Measurements from ENCODE around the gene CMSS1.
A peak's percentile ranks its signal among the peaks of the same experiment; 100 is the strongest.

The CMSS1 gene

GRCh38 chr3:99884484-99884883 lies 66.8 kb downstream of the CMSS1 start:
- no peak overlapping the region for H3K4me3 Mint-ChIP-seq
- H3K4me1 Mint-ChIP-seq (ENCODE audit: low read depth): peaks cover 21% of the 10 kb centered on the region
- no peaks in the 10 kb centered on the region for H3K27me3 Mint-ChIP-seq
- H3K9me3 Mint-ChIP-seq: no peaks in the 10 kb centered on the region
- H3K36me3 Mint-ChIP-seq (ENCODE audit: low read depth): peaks cover 14% of the 10 kb centered on the region
- no peak overlapping the region for H3K27ac Mint-ChIP-seq

- Mint-ChIP-seq H3K27ac (no peak overlapping the region), H3K36me3 (ENCODE audit: low read depth) (peaks cover 14% of the 10 kb centered on the region), H3K9me3 (peaks cover 2% of the 10 kb centered on the region), H3K27me3 (no peaks in the 10 kb centered on the region), H3K4me3 (no peak overlapping the region), H3K4me1 (ENCODE audit: low read depth) (peaks cover 21% of the 10 kb centered on the region)
These were observed 67.4 kb downstream of the CMSS1 start for GRCh38 chr3:99885085-99885484.

- Mint-ChIP-seq H3K27ac (no peak overlapping the region), H3K9me3 (peaks cover 4% of the 10 kb centered on the region), H3K4me1 (ENCODE audit: low read depth) (peaks cover 21% of the 10 kb centered on the region), H3K4me3 (no peak overlapping the region), H3K36me3 (ENCODE audit: low read depth) (peaks cover 14% of the 10 kb centered on the region), H3K27me3 (no peaks in the 10 kb centered on the region)
These were observed 68.2 kb downstream of the CMSS1 start for GRCh38 chr3:99885851-99886250.

DNA sequence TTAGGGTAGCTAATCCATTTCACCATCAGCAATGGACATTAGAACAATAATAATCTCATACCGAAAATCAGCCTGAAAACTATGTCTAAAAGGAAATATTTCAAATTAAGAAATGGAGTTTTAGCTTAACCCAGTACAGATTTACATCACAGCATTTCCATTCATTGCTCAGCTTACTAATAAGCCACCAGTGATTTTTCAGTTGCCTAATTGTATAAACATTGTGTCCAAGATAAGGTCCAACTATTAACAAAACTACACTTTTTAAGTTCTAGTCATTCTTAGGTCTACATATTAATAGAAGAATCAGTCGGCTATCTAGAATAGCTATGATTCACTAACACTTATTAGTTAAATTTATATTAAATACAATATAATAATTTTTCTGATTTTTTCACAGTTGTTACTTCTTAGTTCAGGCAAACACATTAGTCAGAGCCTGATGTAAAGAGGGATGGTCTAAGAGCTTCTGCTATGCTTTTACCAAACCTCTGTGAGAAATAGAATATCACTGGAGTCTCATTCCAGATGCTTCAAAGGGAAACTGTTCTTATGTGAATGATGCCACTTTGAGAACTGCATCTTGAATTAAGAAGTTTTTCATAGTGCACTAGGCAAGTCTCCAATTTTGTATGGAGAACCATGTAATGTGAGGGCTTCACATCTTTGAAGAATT lies 74.1 kb downstream of the CMSS1 start:
- peaks cover 18% of the 10 kb centered on the region for H3K4me1 Mint-ChIP-seq (ENCODE audit: low read depth)
- no peak overlapping the region for H3K27ac Mint-ChIP-seq
- peaks cover 6% of the 10 kb centered on the region for H3K9me3 Mint-ChIP-seq
- H3K4me3 Mint-ChIP-seq: no peak overlapping the region
- H3K36me3 Mint-ChIP-seq (ENCODE audit: low read depth): peaks cover 9% of the 10 kb centered on the region
- H3K27me3 Mint-ChIP-seq: no peaks in the 10 kb centered on the region

DNA sequence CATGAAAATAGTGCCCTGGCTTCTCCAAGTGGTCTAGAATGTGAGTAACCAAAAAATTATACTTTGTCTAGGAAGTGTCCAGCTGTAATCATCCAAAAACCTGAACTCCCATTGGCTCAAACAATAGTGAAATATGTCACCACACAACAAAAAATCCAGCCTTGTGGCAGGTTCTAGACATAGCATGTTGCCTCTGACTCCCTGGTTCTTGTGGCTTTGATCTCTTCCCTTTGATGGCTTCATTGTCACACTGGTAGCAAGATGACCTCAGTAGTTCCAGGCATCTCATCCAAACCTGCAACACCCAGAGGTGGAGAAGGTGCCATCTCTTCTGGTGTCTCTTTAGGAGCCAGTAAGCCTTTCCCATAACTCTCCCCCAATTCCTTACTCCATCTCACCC lies 74.7 kb downstream of the CMSS1 start:
- no peak overlapping the region for H3K27ac Mint-ChIP-seq
- no peaks in the 10 kb centered on the region for H3K27me3 Mint-ChIP-seq
- H3K4me3 Mint-ChIP-seq: no peak overlapping the region
- H3K36me3 Mint-ChIP-seq (ENCODE audit: low read depth): peaks cover 6% of the 10 kb centered on the region
- peaks cover 18% of the 10 kb centered on the region for H3K4me1 Mint-ChIP-seq (ENCODE audit: low read depth)
- peaks cover 6% of the 10 kb centered on the region for H3K9me3 Mint-ChIP-seq

GRCh38 chr3:99895131-99895696 lies 77.6 kb downstream of the CMSS1 start:
- no peak overlapping the region for H3K4me3 Mint-ChIP-seq

GRCh38 chr3:99895703-99896441 lies 78.2 kb downstream of the CMSS1 start:
- peaks cover 11% of the 10 kb centered on the region for H3K36me3 Mint-ChIP-seq (ENCODE audit: low read depth)
- H3K4me3 Mint-ChIP-seq: no peak overlapping the region
- no peaks in the 10 kb centered on the region for H3K27me3 Mint-ChIP-seq
- H3K4me1 Mint-ChIP-seq (ENCODE audit: low read depth): peaks cover 18% of the 10 kb centered on the region
- peaks cover 3% of the 10 kb centered on the region for H3K9me3 Mint-ChIP-seq
- H3K27ac Mint-ChIP-seq: peak overlapping the region; percentile 43

More at GRCh38 chr3:99895131-99895696, 77.6 kb downstream of the CMSS1 start:
- Mint-ChIP-seq H3K27me3 (no peaks in the 10 kb centered on the region), H3K9me3 (peaks cover 3% of the 10 kb centered on the region), H3K36me3 (ENCODE audit: low read depth) (peaks cover 11% of the 10 kb centered on the region), H3K4me1 (ENCODE audit: low read depth) (peaks cover 18% of the 10 kb centered on the region), H3K27ac (no peak overlapping the region)

DNA sequence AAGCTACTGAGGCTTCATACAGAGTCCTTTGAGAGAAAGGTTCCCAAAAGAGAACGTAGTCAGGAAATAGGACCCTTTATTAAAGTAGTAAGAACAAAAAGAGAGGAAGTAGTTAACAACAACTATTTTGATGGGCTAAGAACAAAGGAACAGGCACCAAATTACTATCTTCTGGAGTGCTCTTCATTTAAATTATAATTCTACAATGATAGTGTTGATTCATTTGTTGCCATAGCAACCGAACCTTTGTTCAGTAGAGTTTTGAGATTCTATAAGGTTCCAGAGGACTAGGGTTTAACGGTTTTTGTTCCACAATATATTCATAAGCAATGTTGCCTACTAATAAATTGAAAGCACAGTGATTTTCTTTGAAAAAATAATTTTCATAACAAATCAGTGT lies 78.8 kb downstream of the CMSS1 start:
- Mint-ChIP-seq H3K27ac (peak overlapping the region; percentile 43), H3K4me3 (no peak overlapping the region), H3K36me3 (ENCODE audit: low read depth) (peaks cover 11% of the 10 kb centered on the region), H3K4me1 (ENCODE audit: low read depth) (peaks cover 21% of the 10 kb centered on the region), H3K27me3 (no peaks in the 10 kb centered on the region), H3K9me3 (peaks cover 3% of the 10 kb centered on the region)

- H3K27me3 Mint-ChIP-seq: no peaks in the 10 kb centered on the region
- H3K4me1 Mint-ChIP-seq (ENCODE audit: low read depth): peaks cover 31% of the 10 kb centered on the region
- H3K27ac Mint-ChIP-seq: no peak overlapping the region
- H3K4me3 Mint-ChIP-seq: no peak overlapping the region
- H3K9me3 Mint-ChIP-seq: peaks cover 3% of the 10 kb centered on the region
- peaks cover 5% of the 10 kb centered on the region for H3K36me3 Mint-ChIP-seq (ENCODE audit: low read depth)
These were observed 81.9 kb downstream of the CMSS1 start for GRCh38 chr3:99899603-99900002.

- H3K4me1 Mint-ChIP-seq (ENCODE audit: low read depth): peaks cover 26% of the 10 kb centered on the region
- peaks cover 5% of the 10 kb centered on the region for H3K36me3 Mint-ChIP-seq (ENCODE audit: low read depth)
- peaks cover 3% of the 10 kb centered on the region for H3K9me3 Mint-ChIP-seq
- no peak overlapping the region for H3K4me3 Mint-ChIP-seq
- H3K27me3 Mint-ChIP-seq: no peaks in the 10 kb centered on the region
- no peak overlapping the region for H3K27ac Mint-ChIP-seq
These were observed 82.6 kb downstream of the CMSS1 start for GRCh38 chr3:99900248-99900647.

GRCh38 chr3:99901200-99901926 lies 83.7 kb downstream of the CMSS1 start:
- peaks cover under 1% of the 10 kb centered on the region for H3K9me3 Mint-ChIP-seq
- H3K27ac Mint-ChIP-seq: no peak overlapping the region
- H3K4me1 Mint-ChIP-seq (ENCODE audit: low read depth): peaks cover 15% of the 10 kb centered on the region
- peaks cover 5% of the 10 kb centered on the region for H3K36me3 Mint-ChIP-seq (ENCODE audit: low read depth)
- H3K4me3 Mint-ChIP-seq: no peak overlapping the region
- H3K27me3 Mint-ChIP-seq: no peaks in the 10 kb centered on the region

GRCh38 chr3:99902091-99902490 lies 84.4 kb downstream of the CMSS1 start:
- H3K27me3 Mint-ChIP-seq: no peaks in the 10 kb centered on the region

DNA sequence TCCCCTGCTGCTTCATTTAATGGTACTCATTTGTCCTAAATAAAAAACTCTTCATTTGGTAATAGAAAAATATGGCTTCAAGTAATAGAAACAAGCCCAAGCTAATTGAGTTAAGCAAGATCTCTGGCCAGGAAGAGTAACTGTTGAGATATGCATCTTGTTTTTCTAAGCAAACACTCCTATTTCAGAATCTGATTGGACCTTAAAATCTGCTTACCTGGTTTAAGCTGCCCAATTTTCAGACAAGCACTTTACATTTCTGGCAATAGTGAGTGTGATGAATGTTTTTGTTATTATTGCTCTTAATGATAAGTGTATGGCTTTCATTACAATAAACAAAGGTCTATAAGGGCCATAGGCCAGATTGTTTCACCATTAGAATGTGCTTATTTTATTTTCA lies 86.2 kb downstream of the CMSS1 start:
- Mint-ChIP-seq H3K4me3 (no peak overlapping the region), H3K4me1 (ENCODE audit: low read depth) (peaks cover 13% of the 10 kb centered on the region), H3K9me3 (no peaks in the 10 kb centered on the region), H3K36me3 (ENCODE audit: low read depth) (peaks cover 8% of the 10 kb centered on the region), H3K27ac (no peak overlapping the region), H3K27me3 (no peaks in the 10 kb centered on the region)

More at GRCh38 chr3:99902091-99902490, 84.4 kb downstream of the CMSS1 start:
- Mint-ChIP-seq H3K36me3 (ENCODE audit: low read depth) (peaks cover 8% of the 10 kb centered on the region), H3K4me3 (no peak overlapping the region), H3K27ac (no peak overlapping the region), H3K4me1 (ENCODE audit: low read depth) (peaks cover 13% of the 10 kb centered on the region), H3K9me3 (no peaks in the 10 kb centered on the region)

DNA sequence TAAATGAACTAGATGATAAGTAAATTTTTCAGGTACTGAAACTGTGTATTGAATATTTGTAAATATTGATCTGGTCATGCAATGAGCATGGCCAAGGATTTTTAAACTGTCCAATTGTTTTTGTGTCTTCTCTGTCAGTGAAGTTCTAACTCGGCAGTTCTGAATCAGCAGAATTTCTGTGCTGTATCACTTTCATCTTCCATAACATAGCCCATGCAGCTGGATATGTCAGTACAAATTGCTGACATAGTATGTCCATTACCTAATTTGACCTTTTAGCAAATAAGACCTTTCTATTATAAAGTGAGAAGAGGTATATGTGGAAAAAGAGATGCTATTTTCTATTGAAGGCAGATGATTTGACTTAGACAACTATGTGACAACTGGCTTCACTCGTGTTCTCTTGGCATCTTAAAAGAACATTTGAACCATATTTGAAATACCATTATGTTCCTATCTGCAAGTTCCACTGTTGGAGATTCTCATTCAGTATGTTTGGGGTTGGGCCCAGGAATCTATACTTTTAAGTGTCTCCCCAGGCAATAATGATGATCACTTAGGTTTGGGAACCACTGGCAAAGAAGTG lies 90.4 kb downstream of the CMSS1 start:
- peaks cover 18% of the 10 kb centered on the region for H3K36me3 Mint-ChIP-seq (ENCODE audit: low read depth)
- H3K27me3 Mint-ChIP-seq: no peaks in the 10 kb centered on the region
- no peaks in the 10 kb centered on the region for H3K9me3 Mint-ChIP-seq

More for the DNA sequence above, 90.4 kb downstream of the CMSS1 start:
- no peaks in the 10 kb centered on the region for H3K4me1 Mint-ChIP-seq (ENCODE audit: low read depth)
- H3K27ac Mint-ChIP-seq: no peak overlapping the region
- H3K4me3 Mint-ChIP-seq: no peak overlapping the region
